Activated naive CD8-positive, alpha-beta T cell treated with anti-CD3 and anti-CD28 coated beads, Interleukin-2, amount 50 U/mL, for 24 hours (primary cell): ENCODE measurements around the gene PCBP3.
"Not testable (repeated sequence)": the region's sequence is repeated elsewhere in the genome, so short reads cannot be mapped to it uniquely, and the experiment has no call there.

Experiments
- ATAC-seq: fragments of 150-1000 bp; cut with Tn5 transposase; one replicate; pipeline ENCODE4 v1.10.0; 2021
- DNase-seq: peaks from one replicate; pipeline ENCODE4 v3.0.0; 2021
- H3K27ac Mint-ChIP-seq: one replicate; pipeline ENCODE4 v1.8.0; 2021; ENCODE audit warnings: mild to moderate bottlenecking, mixed read lengths
- H3K27me3 Mint-ChIP-seq: one replicate; pipeline ENCODE4 v1.8.0; 2021; ENCODE audit warnings: mixed read lengths
- H3K36me3 Mint-ChIP-seq: one replicate; pipeline ENCODE4 v1.8.0; 2021; ENCODE audit warnings: low read depth, mixed read lengths
- H3K4me1 Mint-ChIP-seq: one replicate; pipeline ENCODE4 v1.8.0; 2021; ENCODE audit warnings: mixed read lengths
- H3K4me3 Mint-ChIP-seq: one replicate; pipeline ENCODE4 v1.8.0; 2021; ENCODE audit warnings: mild to moderate bottlenecking, moderate library complexity, mixed read lengths
- H3K9me3 Mint-ChIP-seq: one replicate; pipeline ENCODE4 v1.8.0; 2021; ENCODE audit warnings: mixed read lengths

Gene PCBP3

GRCh38 chr21:45643021-45643980 lies at the start of gene PCBP3:
Gene PCBP3, plus strand, starts transcription at chr21:45643725. Its CDS starts 206,361 bp downstream, at chr21:45850086.
- peak; percentile 96 for DNase-seq
- Mint-ChIP-seq H3K27ac (peak within 1 kb of the TSS; percentile 37), H3K4me3 (peak within 1 kb of the TSS; percentile 76), H3K9me3 (no peaks in the 10 kb centered on the region), H3K4me1 (peaks cover 27% of the 10 kb centered on the region), H3K36me3 (no peaks in the 10 kb centered on the region), H3K27me3 (peaks cover 24% of the 10 kb centered on the region)
- ATAC-seq, result peak; percentile 82

GRCh38 chr21:45594721-45595489 lies 48.6 kb upstream of the PCBP3 start:
- H3K27ac Mint-ChIP-seq, result peak overlapping the region; percentile 9
- ATAC-seq (no peak), DNase-seq (no peak)
- H3K4me1 Mint-ChIP-seq, result peaks cover 15% of the 10 kb centered on the region
- H3K36me3 Mint-ChIP-seq, result no peaks in the 10 kb centered on the region
- peaks cover 2% of the 10 kb centered on the region for H3K27me3 Mint-ChIP-seq
- no peaks in the 10 kb centered on the region for H3K9me3 Mint-ChIP-seq
- H3K4me3 Mint-ChIP-seq, result no peak overlapping the region

DNA sequence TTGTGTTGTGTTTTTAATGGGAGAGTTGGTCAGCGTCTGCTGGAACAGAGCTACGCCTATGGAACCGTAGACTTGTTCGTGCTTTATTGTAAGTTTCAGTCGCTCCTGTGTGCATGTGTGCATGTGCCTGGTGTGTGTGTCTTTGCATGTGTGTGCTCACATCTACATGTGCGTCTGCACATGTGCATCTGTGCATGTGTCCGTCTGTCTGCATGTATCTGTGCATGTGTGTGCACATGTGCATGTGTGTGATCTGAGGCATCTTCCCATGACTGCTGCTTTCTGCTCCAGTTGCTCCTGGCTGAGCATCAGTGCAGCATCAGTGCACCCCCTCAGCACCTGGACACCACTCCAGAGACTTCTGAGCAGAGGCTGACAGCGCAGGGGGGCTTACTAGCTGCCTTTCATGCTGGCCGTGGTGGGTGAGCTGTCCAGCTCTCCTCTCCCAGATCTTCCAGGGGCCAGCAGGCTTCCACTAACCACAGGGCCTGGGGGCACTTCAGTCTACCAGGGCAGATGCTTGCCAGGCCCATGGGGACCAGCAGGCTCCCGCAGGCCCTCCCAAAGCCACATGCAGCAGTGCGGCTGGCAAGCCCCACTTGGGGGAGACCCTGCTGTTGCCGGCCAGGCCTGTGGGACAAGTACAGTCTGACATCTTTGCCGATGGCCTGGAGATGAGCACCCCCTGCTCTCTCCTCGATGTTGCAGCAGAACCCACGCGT lies 47.8 kb upstream of the PCBP3 start:
- Mint-ChIP-seq H3K36me3 (no peaks in the 10 kb centered on the region), H3K27ac (peak overlapping the region; percentile 9), H3K9me3 (peaks cover 4% of the 10 kb centered on the region), H3K4me3 (no peak overlapping the region), H3K4me1 (peaks cover 15% of the 10 kb centered on the region), H3K27me3 (peaks cover 2% of the 10 kb centered on the region)
- ATAC-seq, result no peak
- DNase-seq, result no peak

DNA sequence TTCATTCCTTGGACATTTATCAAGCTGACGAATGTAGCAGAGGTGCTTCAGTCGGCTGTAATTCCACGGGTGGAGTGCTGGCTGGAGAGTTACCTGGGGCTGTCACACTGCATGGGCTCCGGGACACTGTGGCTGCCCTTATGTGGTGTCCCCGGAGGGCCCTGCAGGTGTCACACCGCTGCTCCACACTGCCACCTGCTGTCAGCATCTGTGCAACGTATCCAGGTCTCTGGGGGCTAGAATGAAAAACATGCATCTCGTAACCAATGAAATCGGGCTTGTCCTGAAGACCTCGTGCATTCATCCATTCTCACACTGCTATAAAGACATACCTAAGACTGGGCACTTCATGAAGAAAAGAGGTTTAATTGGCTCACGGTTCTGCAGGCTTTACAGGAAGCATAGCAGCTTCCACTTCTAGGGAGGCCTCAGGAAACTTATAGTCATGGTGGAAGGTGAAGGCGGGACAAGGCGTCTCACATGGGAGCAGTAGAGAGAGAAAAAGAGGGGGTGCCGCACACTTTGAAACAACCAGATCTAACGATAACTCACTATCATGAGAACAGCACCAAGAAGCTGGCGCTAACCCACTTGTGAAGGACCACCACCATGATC lies 46.7 kb upstream of the PCBP3 start:
- peaks cover 4% of the 10 kb centered on the region for H3K9me3 Mint-ChIP-seq
- H3K4me3 Mint-ChIP-seq, result no peak overlapping the region
- ATAC-seq (peak; percentile 82), DNase-seq (peak; percentile 89)
- no peaks in the 10 kb centered on the region for H3K36me3 Mint-ChIP-seq
- H3K4me1 Mint-ChIP-seq, result peaks cover 15% of the 10 kb centered on the region
- peaks cover 2% of the 10 kb centered on the region for H3K27me3 Mint-ChIP-seq
- peak overlapping the region; percentile 10 for H3K27ac Mint-ChIP-seq

GRCh38 chr21:45598109-45598508 lies 45.4 kb upstream of the PCBP3 start:
- DNase-seq, result no peak
- no peak for ATAC-seq
- peaks cover 15% of the 10 kb centered on the region for H3K4me1 Mint-ChIP-seq
- H3K4me3 Mint-ChIP-seq, result no peak overlapping the region
- no peak overlapping the region for H3K27ac Mint-ChIP-seq
- H3K9me3 Mint-ChIP-seq, result peaks cover 16% of the 10 kb centered on the region
- no peaks in the 10 kb centered on the region for H3K36me3 Mint-ChIP-seq
- peaks cover 2% of the 10 kb centered on the region for H3K27me3 Mint-ChIP-seq

GRCh38 chr21:45598666-45599065 lies 44.9 kb upstream of the PCBP3 start:
- DNase-seq (no peak), ATAC-seq (no peak)
- H3K4me1 Mint-ChIP-seq, result peaks cover 10% of the 10 kb centered on the region
- H3K27me3 Mint-ChIP-seq, result peaks cover 2% of the 10 kb centered on the region
- H3K4me3 Mint-ChIP-seq, result no peak overlapping the region
- H3K27ac Mint-ChIP-seq, result no peak overlapping the region
- peaks cover 21% of the 10 kb centered on the region for H3K9me3 Mint-ChIP-seq
- H3K36me3 Mint-ChIP-seq, result no peaks in the 10 kb centered on the region

DNA sequence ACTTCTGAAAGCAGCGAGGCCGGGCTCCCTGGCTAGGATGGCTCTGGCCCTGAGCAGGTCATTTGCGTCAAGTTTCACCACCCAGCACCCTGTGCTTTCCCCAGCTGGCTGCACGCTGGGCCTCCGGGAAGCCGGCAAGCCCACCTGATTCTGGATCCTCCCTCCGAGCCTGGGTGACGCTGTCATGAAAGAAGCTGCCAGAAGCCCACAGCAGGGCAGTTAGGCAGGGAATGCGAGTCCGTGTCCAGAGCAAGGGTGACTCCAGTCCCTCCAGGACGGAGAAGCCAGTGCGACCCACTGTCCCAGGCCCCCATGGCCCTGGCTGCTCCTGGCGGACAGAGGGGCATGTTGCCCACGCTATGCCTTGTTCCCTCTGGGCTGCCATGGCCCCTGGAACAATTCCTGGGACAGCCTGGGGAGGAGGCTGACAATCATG lies 44.4 kb upstream of the PCBP3 start:
- peaks cover 26% of the 10 kb centered on the region for H3K9me3 Mint-ChIP-seq
- no peak for DNase-seq
- H3K36me3 Mint-ChIP-seq, result peaks cover 2% of the 10 kb centered on the region
- no peak overlapping the region for H3K4me3 Mint-ChIP-seq
- H3K27ac Mint-ChIP-seq, result no peak overlapping the region
- peaks cover 5% of the 10 kb centered on the region for H3K27me3 Mint-ChIP-seq
- H3K4me1 Mint-ChIP-seq, result peaks cover 8% of the 10 kb centered on the region
- no peak for ATAC-seq

GRCh38 chr21:45600248-45600647 lies 43.3 kb upstream of the PCBP3 start:
- DNase-seq, result no peak
- Mint-ChIP-seq H3K4me3 (no peak overlapping the region), H3K4me1 (peaks cover 8% of the 10 kb centered on the region), H3K9me3 (peaks cover 28% of the 10 kb centered on the region), H3K27ac (no peak overlapping the region), H3K36me3 (peaks cover 3% of the 10 kb centered on the region), H3K27me3 (peaks cover 5% of the 10 kb centered on the region)
- no peak for ATAC-seq

DNA sequence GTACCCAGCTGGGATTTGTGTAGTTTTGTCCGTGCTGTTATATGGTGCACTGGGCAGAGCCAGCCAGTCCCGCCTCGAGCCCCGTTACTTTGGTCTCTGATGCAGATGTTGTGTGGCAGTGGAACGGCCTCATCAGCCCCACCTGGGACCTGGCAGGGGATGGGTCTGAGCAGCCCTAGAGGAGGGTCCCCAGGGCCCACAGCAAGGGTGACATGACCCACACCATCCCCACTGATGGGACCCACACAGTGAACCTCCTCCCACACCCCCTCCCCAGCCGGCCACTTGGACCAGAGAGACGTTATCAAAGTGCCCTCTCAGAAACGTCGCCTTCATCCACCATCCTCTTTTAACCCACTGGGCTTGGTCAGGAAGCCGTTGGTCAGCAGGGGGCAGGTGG lies 42.0 kb upstream of the PCBP3 start:
- Mint-ChIP-seq H3K9me3 (peaks cover 28% of the 10 kb centered on the region), H3K36me3 (peaks cover 3% of the 10 kb centered on the region), H3K27me3 (peaks cover 5% of the 10 kb centered on the region), H3K27ac (no peak overlapping the region), H3K4me3 (no peak overlapping the region), H3K4me1 (peaks cover 5% of the 10 kb centered on the region)
- DNase-seq (no peak), ATAC-seq (no peak)

GRCh38 chr21:45602106-45602505 lies 41.4 kb upstream of the PCBP3 start:
- peaks cover 4% of the 10 kb centered on the region for H3K27me3 Mint-ChIP-seq
- H3K27ac Mint-ChIP-seq, result no peak overlapping the region
- H3K4me3 Mint-ChIP-seq, result no peak overlapping the region
- no peak for DNase-seq
- ATAC-seq, result no peak
- peaks cover 3% of the 10 kb centered on the region for H3K36me3 Mint-ChIP-seq
- H3K4me1 Mint-ChIP-seq, result no peaks in the 10 kb centered on the region
- H3K9me3 Mint-ChIP-seq, result peaks cover 28% of the 10 kb centered on the region

DNA sequence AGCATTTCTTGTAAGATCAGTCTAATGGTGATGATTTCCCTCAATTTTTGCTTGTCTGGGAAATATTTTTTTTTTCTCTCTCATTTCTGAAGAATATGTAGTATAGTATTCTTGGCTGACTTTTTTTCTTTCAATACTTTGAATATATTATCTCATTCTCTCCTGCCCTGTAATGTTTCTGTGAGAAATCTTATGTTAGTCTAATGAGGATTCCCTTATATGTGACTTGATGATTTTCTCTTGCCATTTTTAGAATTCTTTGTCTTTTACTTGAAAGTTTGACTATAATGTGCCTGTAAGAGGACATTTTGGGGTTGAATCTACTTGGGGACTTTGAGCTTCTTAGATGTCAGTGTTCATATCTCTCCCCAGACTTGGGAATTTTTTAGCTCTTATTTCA lies 40.0 kb upstream of the PCBP3 start:
- H3K9me3 Mint-ChIP-seq, result peaks cover 28% of the 10 kb centered on the region
- H3K36me3 Mint-ChIP-seq, result peaks cover 3% of the 10 kb centered on the region
- H3K27me3 Mint-ChIP-seq, result peaks cover 6% of the 10 kb centered on the region
- H3K4me3 Mint-ChIP-seq, result no peak overlapping the region
- H3K27ac Mint-ChIP-seq, result no peak overlapping the region
- peaks cover 3% of the 10 kb centered on the region for H3K4me1 Mint-ChIP-seq
- ATAC-seq (no peak), DNase-seq (no peak)

GRCh38 chr21:45604681-45605080 lies 38.8 kb upstream of the PCBP3 start:
- not testable (repeated sequence) for H3K4me1 Mint-ChIP-seq, DNase-seq, H3K27me3 Mint-ChIP-seq, H3K4me3 Mint-ChIP-seq, H3K36me3 Mint-ChIP-seq, ATAC-seq, H3K27ac Mint-ChIP-seq
- H3K9me3 Mint-ChIP-seq, result peaks cover 28% of the 10 kb centered on the region

- peak; percentile 94 for ATAC-seq
- H3K4me3 Mint-ChIP-seq, result no peak overlapping the region
- no peak overlapping the region for H3K27ac Mint-ChIP-seq
These were observed 36.3 kb upstream of the PCBP3 start for GRCh38 chr21:45607021-45607908.

More at GRCh38 chr21:45607021-45607908, 36.3 kb upstream of the PCBP3 start:
- peaks cover 5% of the 10 kb centered on the region for H3K4me1 Mint-ChIP-seq
- H3K36me3 Mint-ChIP-seq, result peaks cover 3% of the 10 kb centered on the region
- DNase-seq, result no peak
- peaks cover 12% of the 10 kb centered on the region for H3K27me3 Mint-ChIP-seq
- H3K9me3 Mint-ChIP-seq, result peaks cover 19% of the 10 kb centered on the region
